ENCODE measurements around the gene SPATS1. TPM values are rescaled to one million over a fixed set of nuclear protein-coding genes. Genes with fewer than 3 reads are reported as not detected.
A peak's percentile ranks its signal among the peaks of the same experiment; 100 is the strongest.

The SPATS1 gene
- total RNA-seq, 4 donors from 2014 or later: not detected

DNA sequence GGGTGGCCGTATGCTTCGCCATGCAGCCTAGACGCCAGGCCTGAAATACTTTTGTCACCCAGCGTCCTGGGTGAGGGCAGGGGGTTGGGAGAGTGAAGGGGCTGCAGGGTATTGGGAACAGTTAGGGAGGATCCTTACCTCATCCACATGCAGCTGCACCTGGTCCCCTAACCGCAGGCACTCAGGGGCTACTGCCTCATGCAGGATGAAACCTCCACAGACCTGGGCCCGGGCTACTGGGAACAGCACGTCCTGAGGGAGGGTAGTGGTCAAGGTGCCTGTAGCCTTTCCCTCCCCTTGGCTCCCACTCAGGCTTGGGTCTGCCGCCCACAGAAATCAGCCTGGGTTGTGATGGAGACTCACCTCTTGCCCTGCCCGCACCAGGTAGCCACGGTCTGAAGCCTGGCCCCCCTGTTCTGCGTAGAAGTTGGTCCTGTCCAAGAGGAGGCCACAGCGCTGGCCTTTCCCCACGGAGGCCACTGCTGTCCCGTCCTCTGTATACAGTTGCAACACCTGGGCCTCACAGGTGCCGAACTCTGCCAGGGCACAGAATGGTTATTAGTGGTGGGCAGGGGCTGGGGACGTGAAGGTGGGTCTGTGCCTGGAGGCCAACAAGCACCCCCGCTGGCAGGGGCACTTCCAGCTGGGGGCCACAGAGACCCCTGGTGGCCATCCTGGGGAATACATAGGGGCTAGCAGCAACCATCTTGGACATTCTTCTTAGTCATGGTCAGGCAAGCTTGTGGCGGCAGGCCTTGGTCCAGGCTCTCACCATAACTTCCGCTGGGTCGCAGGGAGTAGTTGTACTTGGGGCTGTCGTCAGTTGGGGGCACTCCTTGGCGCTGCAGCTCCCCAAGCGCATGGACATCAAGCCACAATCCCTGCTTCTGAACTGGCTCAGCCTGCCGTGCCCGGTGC, 37.9 kb upstream of the SPATS1 start:
- no peaks in the 10 kb centered on the region for H3K4me1 ChIP-seq
- H3K4me3 ChIP-seq: no peak overlapping the region
- no peak for TF ChIP-seq POLR2A (IDR thresholded peaks at IDR 0.05)
- TF ChIP-seq, protein P1, sequence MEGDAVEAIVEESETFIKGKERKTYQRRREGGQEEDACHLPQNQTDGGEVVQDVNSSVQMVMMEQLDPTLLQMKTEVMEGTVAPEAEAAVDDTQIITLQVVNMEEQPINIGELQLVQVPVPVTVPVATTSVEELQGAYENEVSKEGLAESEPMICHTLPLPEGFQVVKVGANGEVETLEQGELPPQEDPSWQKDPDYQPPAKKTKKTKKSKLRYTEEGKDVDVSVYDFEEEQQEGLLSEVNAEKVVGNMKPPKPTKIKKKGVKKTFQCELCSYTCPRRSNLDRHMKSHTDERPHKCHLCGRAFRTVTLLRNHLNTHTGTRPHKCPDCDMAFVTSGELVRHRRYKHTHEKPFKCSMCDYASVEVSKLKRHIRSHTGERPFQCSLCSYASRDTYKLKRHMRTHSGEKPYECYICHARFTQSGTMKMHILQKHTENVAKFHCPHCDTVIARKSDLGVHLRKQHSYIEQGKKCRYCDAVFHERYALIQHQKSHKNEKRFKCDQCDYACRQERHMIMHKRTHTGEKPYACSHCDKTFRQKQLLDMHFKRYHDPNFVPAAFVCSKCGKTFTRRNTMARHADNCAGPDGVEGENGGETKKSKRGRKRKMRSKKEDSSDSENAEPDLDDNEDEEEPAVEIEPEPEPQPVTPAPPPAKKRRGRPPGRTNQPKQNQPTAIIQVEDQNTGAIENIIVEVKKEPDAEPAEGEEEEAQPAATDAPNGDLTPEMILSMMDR (IDR thresholded peaks at IDR 0.05 in 4 of 5, conservative IDR thresholded peaks at IDR 0.05 in 1 of 5): peak; percentile 26 to 64 (median 54)
- H3K9me3 ChIP-seq: no peaks in the 10 kb centered on the region
- in situ Hi-C loops (cut with MboI; ENCODE audit: low sequenced_read_pairs in 4 of 4): no loop called here
- no peaks in the 10 kb centered on the region for H3K27me3 ChIP-seq
- intact Hi-C loops (cut with DNase I; ENCODE audit: low total_unique reads): loop anchor here (2.0 kb wide), 1 partner anchor 36 kb away; no protein-coding TSS in a partner anchor
- ATAC-seq (peak in 1 of 2 donors; percentile 49), DNase-seq (no peak)
- H3K36me3 ChIP-seq: peaks cover 0 to 81% of the 10 kb centered on the region in 2 donors
- H3K27ac ChIP-seq: no peak overlapping the region

DNA sequence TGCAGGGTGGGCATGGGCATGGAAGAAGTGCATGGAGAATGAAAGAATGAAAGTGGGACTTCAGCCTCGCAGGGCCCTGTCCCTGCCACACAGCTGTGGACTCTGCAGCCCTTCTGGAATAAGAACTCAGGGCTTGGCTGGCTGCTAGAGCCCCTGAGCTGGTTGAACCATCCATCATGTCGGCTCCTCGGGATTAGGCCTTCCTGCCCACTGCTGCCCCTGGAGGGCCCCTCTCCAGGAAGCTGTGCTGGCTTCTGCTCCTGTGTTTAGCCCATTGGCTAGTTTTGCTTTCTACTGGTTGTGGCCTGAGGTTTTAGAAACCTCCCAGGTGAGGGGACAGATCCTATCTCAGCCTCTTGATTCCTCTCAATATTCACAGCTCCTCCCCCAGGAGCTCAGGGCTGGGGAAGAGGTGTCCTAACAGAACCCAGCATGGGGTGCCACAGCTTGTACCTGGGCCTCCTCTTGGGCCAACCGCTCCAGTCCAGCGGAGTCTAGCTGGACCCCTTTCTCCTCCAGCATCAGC, 37.2 kb upstream of the SPATS1 start:
- intact Hi-C loops (cut with DNase I; ENCODE audit: low total_unique reads): loop anchor here (2.0 kb wide), 1 partner anchor 36 kb away; no protein-coding TSS in a partner anchor
- H3K27ac ChIP-seq: no peak overlapping the region
- H3K27me3 ChIP-seq: no peaks in the 10 kb centered on the region
- H3K9me3 ChIP-seq: no peaks in the 10 kb centered on the region
- H3K4me1 ChIP-seq: no peaks in the 10 kb centered on the region
- DNase-seq (no peak), ATAC-seq (no peak)
- no peak overlapping the region for H3K4me3 ChIP-seq
- TF ChIP-seq POLR2A (IDR thresholded peaks at IDR 0.05): no peak
- TF ChIP-seq, protein P1 (IDR thresholded peaks at IDR 0.05 in 4 of 5, conservative IDR thresholded peaks at IDR 0.05 in 1 of 5): no peak
- in situ Hi-C loops (cut with MboI; ENCODE audit: low sequenced_read_pairs in 4 of 4): no loop called here
- H3K36me3 ChIP-seq: peaks cover 0 to 88% of the 10 kb centered on the region in 2 donors

- Histone ChIP-seq H3K9me3 (no peaks in the 10 kb centered on the region), H3K4me1 (no peaks in the 10 kb centered on the region), H3K4me3 (no peak overlapping the region), H3K27me3 (no peaks in the 10 kb centered on the region), H3K36me3 (peaks cover 2 to 86% of the 10 kb centered on the region in 2 donors), H3K27ac (no peak overlapping the region)
- in situ Hi-C loops (cut with MboI; ENCODE audit: low sequenced_read_pairs in 4 of 4): no loop called here
- no peak for DNase-seq
- TF ChIP-seq, protein P1 (IDR thresholded peaks at IDR 0.05 in 4 of 5, conservative IDR thresholded peaks at IDR 0.05 in 1 of 5): no peak
- TF ChIP-seq POLR2A (IDR thresholded peaks at IDR 0.05): no peak
- intact Hi-C loops (cut with DNase I; ENCODE audit: low total_unique reads): no loop called here
- ATAC-seq: no peak
Observed at GRCh38 chr6:44306710-44307109, 35.7 kb upstream of the SPATS1 start.

GRCh38 chr6:44307217-44307616, 35.2 kb upstream of the SPATS1 start:
- TF ChIP-seq, protein P1 (IDR thresholded peaks at IDR 0.05 in 4 of 5, conservative IDR thresholded peaks at IDR 0.05 in 1 of 5): no peak
- TF ChIP-seq POLR2A (IDR thresholded peaks at IDR 0.05): no peak
- no peak overlapping the region for H3K4me3 ChIP-seq
- H3K9me3 ChIP-seq: no peaks in the 10 kb centered on the region
- H3K36me3 ChIP-seq: peaks cover 2 to 80% of the 10 kb centered on the region in 2 donors
- no peaks in the 10 kb centered on the region for H3K27me3 ChIP-seq
- ATAC-seq: no peak
- intact Hi-C loops (cut with DNase I; ENCODE audit: low total_unique reads): no loop called here
- peaks cover under 1 to 5% of the 10 kb centered on the region in 2 donors for H3K4me1 ChIP-seq
- in situ Hi-C loops (cut with MboI; ENCODE audit: low sequenced_read_pairs in 4 of 4): no loop called here
- DNase-seq: no peak
- no peak overlapping the region for H3K27ac ChIP-seq

Measured in gastrocnemius medialis (tissue), 4 donors.